Mononuclear cell (primary cell): ENCODE measurements around the gene XAF1. TPM values are rescaled to one million over a fixed set of nuclear protein-coding genes. Genes with fewer than 3 reads are reported as not detected.
"Not testable (repeated sequence)": the region's sequence is repeated elsewhere in the genome, so short reads cannot be mapped to it uniquely, and the experiment has no call there.

ENCODE experiments used
- H3K27me3 ChIP-seq: 2 replicates; pipeline ENCODE4 v1.6.0; 2011; ENCODE audit warnings: low read length, control low read depth; ENCODE audit not compliant: insufficient read depth
- H3K4me1 ChIP-seq: 2 replicates; pipeline ENCODE4 v1.5.1; 2011; ENCODE audit warnings: mild to moderate bottlenecking, low read length, control low read depth; ENCODE audit not compliant: insufficient read depth
- H3K4me3 ChIP-seq: 2 replicates; pipeline ENCODE4 v1.5.1; 2011; ENCODE audit warnings: mild to moderate bottlenecking, low read length, moderate library complexity
- H3K9me3 ChIP-seq: 2 replicates; pipeline ENCODE4 v1.5.1; 2011; ENCODE audit warnings: low read depth, mild to moderate bottlenecking, control low read depth, low read length
- total RNA-seq: library from RNA; depleted of rRNA; stranded (reverse); fragments of >200 nt; gene quantifications from one replicate; pipeline ENCODE4 v1.2.3, GENCODE V29; 2012

Gene XAF1
- total RNA-seq, 1 donor, result 33.1 TPM

DNA sequence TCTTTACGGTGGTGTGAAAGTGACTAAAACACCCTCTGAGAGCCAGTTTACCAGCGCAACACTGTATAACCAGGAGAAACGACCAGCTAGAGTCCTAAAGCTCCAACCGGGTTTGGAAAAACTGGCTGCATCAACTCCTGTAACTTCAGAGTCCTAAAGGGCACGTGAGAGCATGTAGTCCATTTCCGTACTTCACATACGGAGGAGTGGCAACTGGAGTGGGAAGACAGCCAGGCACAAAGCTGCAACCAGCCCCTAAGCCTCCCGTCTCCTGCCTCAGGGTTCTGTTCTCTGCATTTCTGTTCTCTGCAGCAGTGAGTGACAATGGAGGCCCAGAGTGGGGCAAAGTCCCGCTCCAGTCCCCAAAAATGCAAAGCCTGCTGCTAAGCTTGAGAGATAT lies 56.4 kb downstream of the XAF1 start:
- H3K27me3 ChIP-seq, result no peaks in the 10 kb centered on the region
- no peaks in the 10 kb centered on the region for H3K9me3 ChIP-seq
- no peak overlapping the region for H3K4me3 ChIP-seq
- H3K4me1 ChIP-seq, result no peaks in the 10 kb centered on the region

DNA sequence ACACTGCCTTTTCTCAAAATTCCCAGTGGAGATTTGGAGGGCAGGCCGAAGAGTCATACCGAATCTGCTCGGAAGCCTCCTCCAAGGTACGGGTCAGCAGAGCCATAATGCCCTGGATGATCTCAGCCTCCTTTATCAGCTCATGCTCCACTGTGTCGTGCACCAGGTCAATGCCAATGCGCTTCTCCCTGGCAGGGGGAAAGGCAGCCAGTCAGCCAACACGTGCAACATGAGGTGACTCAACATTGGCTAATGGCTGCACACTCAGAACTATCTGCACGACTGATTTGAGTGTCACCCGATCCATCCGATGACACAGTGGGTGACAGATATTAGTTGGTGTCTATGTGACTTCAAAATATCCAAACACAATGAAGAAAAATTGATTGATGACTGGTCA lies 59.9 kb downstream of the XAF1 start:
- Histone ChIP-seq H3K4me1 (no peaks in the 10 kb centered on the region), H3K9me3 (no peaks in the 10 kb centered on the region), H3K27me3 (no peaks in the 10 kb centered on the region), H3K4me3 (no peak overlapping the region)

DNA sequence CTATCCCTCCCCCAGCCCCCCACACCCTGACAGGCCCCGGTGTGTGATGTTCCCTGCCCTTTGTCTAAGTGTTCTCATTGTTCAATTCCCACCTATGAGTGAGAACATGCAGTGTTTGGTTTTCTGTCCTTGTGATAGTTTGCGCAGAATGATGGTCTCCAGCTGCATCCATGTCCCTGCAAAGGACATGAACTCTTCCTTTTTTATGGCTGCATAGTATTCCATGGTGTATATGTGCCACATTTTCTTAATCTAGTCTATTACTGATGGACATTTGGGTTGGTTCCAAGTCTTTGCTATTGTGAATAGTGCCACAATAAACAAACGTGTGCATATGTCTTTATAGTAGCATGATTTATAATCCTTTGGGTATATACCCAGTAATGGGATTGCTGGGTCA lies 60.5 kb downstream of the XAF1 start:
- not testable (repeated sequence) for H3K4me3 ChIP-seq, H3K4me1 ChIP-seq, H3K9me3 ChIP-seq, H3K27me3 ChIP-seq

DNA sequence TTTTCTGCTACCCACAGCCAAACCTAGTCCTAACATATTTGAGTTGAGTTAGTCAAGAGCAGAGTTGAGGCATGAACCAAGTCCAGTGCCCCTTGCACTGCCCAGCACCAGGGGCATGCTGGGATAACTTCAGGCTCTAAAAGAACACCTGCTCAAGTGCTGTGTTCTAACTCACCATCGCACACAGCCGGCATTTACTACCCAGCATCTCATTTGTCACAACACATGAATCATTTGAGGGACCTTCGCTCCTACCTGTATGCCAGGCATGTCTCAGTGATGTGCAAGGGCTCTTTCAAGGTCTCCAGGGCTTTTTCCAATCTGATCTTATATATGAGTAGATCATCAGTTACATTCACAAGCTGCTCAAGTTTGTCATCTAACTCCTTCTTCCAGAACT lies 63.1 kb downstream of the XAF1 start:
- H3K4me1 ChIP-seq, result no peaks in the 10 kb centered on the region
- no peak overlapping the region for H3K4me3 ChIP-seq
- H3K9me3 ChIP-seq, result no peaks in the 10 kb centered on the region

DNA sequence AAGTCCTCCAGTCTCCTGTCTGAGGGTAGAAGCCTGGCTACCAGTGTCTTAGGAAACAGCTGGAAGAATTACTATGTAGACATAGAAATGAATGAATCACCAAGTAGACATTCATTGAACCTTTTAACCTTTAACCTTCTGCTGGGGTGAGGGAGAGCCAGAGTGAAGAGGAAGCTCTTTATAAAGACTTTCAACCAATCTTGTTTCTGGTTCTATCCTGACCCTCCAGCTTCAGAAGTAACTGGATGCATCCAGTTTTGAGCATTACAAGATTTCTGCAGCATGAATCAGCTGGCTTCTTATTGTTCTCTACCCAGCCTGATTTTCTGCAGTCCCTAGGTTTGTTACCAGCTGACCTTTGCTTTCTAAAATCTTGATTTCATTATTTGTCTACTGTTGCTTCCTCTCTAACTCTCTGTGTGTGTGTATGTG lies 67.2 kb downstream of the XAF1 start:
- Histone ChIP-seq H3K4me1 (no peaks in the 10 kb centered on the region), H3K9me3 (no peaks in the 10 kb centered on the region), H3K4me3 (no peak overlapping the region), H3K27me3 (no peaks in the 10 kb centered on the region)

More for the DNA sequence above, 63.1 kb downstream of the XAF1 start:
- H3K27me3 ChIP-seq, result no peaks in the 10 kb centered on the region

Other genes starting within 250 kb of the XAF1 start
- 0.31 TPM for gene PITPNM3, start 199.5 kb upstream of the XAF1 start, total RNA-seq
- gene KIAA0753, start 115.3 kb upstream of the XAF1 start, total RNA-seq, result 6.8 TPM
- 16.3 TPM for gene TXNDC17, start 115.0 kb upstream of the XAF1 start, total RNA-seq
- 14.2 TPM for gene MED31, start 104.4 kb upstream of the XAF1 start, total RNA-seq
- 0.63 TPM for gene C17orf100, start 104.3 kb upstream of the XAF1 start, total RNA-seq
- not detected for gene SLC13A5, start 42.7 kb upstream of the XAF1 start, total RNA-seq
- 0.73 TPM for gene FBXO39, start 20.2 kb downstream of the XAF1 start, total RNA-seq
- not detected for gene TEKT1, start 75.7 kb downstream of the XAF1 start, total RNA-seq
- gene ALOX12, start 240.0 kb downstream of the XAF1 start, total RNA-seq, result 4.4 TPM